ENCODE results near the gene SEMA6B. TPM values are rescaled to one million over a fixed set of nuclear protein-coding genes. Genes with fewer than 3 reads are reported as not detected.

The SEMA6B gene
- total RNA-seq, 1 experiment from 2014 or later: 38.4 TPM

DNA sequence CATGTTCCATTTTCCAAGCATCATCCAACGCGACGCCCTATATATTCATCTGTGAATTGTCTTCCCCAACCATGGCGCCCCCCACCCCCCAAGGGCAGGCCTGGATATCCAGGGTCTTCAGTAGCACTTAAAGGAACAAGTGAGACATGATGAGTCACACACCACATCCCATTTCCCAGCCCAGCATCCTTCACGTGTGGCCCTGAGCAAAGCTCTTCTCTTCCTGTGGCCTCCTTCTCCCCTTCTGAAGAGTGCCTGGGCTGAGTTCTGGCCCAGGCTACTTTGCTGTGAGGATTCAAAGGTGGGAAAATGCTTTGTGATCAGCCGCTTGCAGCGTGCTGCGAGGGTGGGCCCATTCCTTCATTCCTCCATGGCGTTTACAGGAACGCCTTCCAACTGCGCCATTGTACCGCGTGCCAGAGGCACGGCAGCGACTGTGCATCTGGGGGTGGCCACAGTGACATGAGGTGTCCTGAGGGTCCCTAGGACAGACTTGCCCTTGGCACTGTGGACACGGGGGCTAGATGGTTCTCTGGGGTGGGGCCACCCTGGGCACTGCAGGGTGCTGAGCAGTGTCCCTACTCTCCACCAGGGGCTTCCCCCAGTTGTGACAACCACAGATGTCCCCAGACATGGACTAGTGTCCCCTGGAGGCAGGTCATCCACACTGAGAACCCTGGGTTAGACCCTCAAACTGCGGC lies 52.9 kb downstream of the SEMA6B start:
- Mint-ChIP-seq H3K4me1 (no peaks in the 10 kb centered on the region), H3K27ac (no peak overlapping the region), H3K9me3 (no peaks in the 10 kb centered on the region), H3K27me3 (ENCODE audit: low read depth) (peaks cover 48% of the 10 kb centered on the region), H3K4me3 (no peak overlapping the region), H3K36me3 (ENCODE audit: insufficient read depth in 1 of 3, low read depth in 3 of 3) (peaks cover 10 to 37% (median 28%) of the 10 kb centered on the region in 3 experiments; a peak in 6 of 7 replicates)
- H4K91ac ChIP-seq (ENCODE audit: insufficient read length, low read depth, low read length): no peak overlapping the region
- H3K14ac ChIP-seq (ENCODE audit: insufficient read depth, low read length): no peak overlapping the region
- no peak overlapping the region for H3K18ac ChIP-seq (ENCODE audit: insufficient read length, low read depth, low read length)
- no peak overlapping the region for H2BK12ac ChIP-seq (ENCODE audit: insufficient read length, low read depth, low read length)
- no peak overlapping the region for H2BK15ac ChIP-seq (ENCODE audit: low read depth, low read length)
- no peak overlapping the region for H2BK5ac ChIP-seq (ENCODE audit: insufficient read length, low read length)
- H4K8ac ChIP-seq (replicated peaks; ENCODE audit: insufficient read length, low read depth, low read length): no peak overlapping the region
- TF ChIP-seq, protein P1, sequence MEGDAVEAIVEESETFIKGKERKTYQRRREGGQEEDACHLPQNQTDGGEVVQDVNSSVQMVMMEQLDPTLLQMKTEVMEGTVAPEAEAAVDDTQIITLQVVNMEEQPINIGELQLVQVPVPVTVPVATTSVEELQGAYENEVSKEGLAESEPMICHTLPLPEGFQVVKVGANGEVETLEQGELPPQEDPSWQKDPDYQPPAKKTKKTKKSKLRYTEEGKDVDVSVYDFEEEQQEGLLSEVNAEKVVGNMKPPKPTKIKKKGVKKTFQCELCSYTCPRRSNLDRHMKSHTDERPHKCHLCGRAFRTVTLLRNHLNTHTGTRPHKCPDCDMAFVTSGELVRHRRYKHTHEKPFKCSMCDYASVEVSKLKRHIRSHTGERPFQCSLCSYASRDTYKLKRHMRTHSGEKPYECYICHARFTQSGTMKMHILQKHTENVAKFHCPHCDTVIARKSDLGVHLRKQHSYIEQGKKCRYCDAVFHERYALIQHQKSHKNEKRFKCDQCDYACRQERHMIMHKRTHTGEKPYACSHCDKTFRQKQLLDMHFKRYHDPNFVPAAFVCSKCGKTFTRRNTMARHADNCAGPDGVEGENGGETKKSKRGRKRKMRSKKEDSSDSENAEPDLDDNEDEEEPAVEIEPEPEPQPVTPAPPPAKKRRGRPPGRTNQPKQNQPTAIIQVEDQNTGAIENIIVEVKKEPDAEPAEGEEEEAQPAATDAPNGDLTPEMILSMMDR (conservative IDR thresholded peaks at IDR 0.05): peak; percentile 28; the same call in 1 of the 3 replicates
- no peak overlapping the region for H3K4me2 ChIP-seq (ENCODE audit: insufficient read depth, insufficient read length, low read length)
- H2BK120ac ChIP-seq (ENCODE audit: low read depth, low read length, poor library complexity, severe bottlenecking): no peak overlapping the region
- H2BK20ac ChIP-seq (ENCODE audit: low read depth, low read length, poor library complexity, severe bottlenecking): no peak overlapping the region
- no CpG with 5 or more reads among the region's 17 CpGs for WGBS (ENCODE audit: extremely low coverage, insufficient read length, low lambda C conversion rate)
- no peaks in the 10 kb centered on the region for H3K79me2 ChIP-seq (ENCODE audit: insufficient read depth, low read length)
- no peak overlapping the region for H2AFZ ChIP-seq (ENCODE audit: low read length)
- no peak overlapping the region for H3T11ph ChIP-seq (ENCODE audit: low read length)
- no peak overlapping the region for H3K4ac ChIP-seq (ENCODE audit: low read depth, low read length)
- H3K56ac ChIP-seq (ENCODE audit: insufficient read length, low read depth, low read length): no peak overlapping the region
- H3K23me2 ChIP-seq (ENCODE audit: insufficient read length, low read depth, low read length, poor library complexity, severe bottlenecking): peaks cover 2% of the 10 kb centered on the region
- no peaks in the 10 kb centered on the region for H3K79me1 ChIP-seq (ENCODE audit: insufficient read depth, low read depth, low read length, poor library complexity, severe bottlenecking)
- H4K20me1 ChIP-seq (ENCODE audit: control insufficient read depth, insufficient read depth, insufficient read length): no peaks in the 10 kb centered on the region
- H2AK5ac ChIP-seq (ENCODE audit: insufficient read length, low read length): no peak overlapping the region
- H3K27ac ChIP-seq (ENCODE audit: insufficient read length, low read depth, low read length): no peak overlapping the region
- H3K27me3 ChIP-seq (ENCODE audit: insufficient read depth, low read length): no peaks in the 10 kb centered on the region
- no peak overlapping the region for H4K5ac ChIP-seq (ENCODE audit: insufficient read length, low read depth, low read length)
- H3K4me1 ChIP-seq (ENCODE audit: insufficient read depth, low read length): no peaks in the 10 kb centered on the region
- DNase-seq: no peak
- H3K23ac ChIP-seq (ENCODE audit: insufficient read length, low read depth, low read length): no peak overlapping the region
- no peak overlapping the region for H3K9ac ChIP-seq (ENCODE audit: extremely low read depth, insufficient read length, low read length)
- H3K9me3 ChIP-seq (ENCODE audit: control insufficient read depth, low read depth, low read length): no peaks in the 10 kb centered on the region

All from H9 (cell line).